OCI-M1 (cell line): Measurements from ENCODE around the gene WDFY1.

Experiments
- DNase-seq: peaks from one replicate; lab custom pipeline; 2025; lab: John Stamatoyannopoulos, UW

The WDFY1 gene

GRCh38 chr2:223856584-223856983 lies 88.6 kb downstream of the WDFY1 start:
- no peak for DNase-seq

- peak; percentile 27 for DNase-seq
Measured at GRCh38 chr2:223856021-223856420, 89.1 kb downstream of the WDFY1 start.

- DNase-seq: no peak
Measured at GRCh38 chr2:223855426-223855825, 89.7 kb downstream of the WDFY1 start.

GRCh38 chr2:223854741-223855140 lies 90.4 kb downstream of the WDFY1 start:
- DNase-seq: no peak

GRCh38 chr2:223853425-223853837 lies 91.7 kb downstream of the WDFY1 start:
- DNase-seq: no peak

GRCh38 chr2:223852281-223852795 lies 92.8 kb downstream of the WDFY1 start:
- no peak for DNase-seq

GRCh38 chr2:223847410-223847809 lies 97.7 kb downstream of the WDFY1 start:
- DNase-seq: no peak

- no peak for DNase-seq
Measured at GRCh38 chr2:223846515-223846914, 98.6 kb downstream of the WDFY1 start.

- no peak for DNase-seq
Measured at GRCh38 chr2:223841436-223842190, 103.5 kb downstream of the WDFY1 start.

- DNase-seq: peak; percentile 62
Measured at GRCh38 chr2:223837287-223838061, 107.7 kb downstream of the WDFY1 start, which contains the start of gene AP1S3. Gene AP1S3, minus strand, starts transcription at chr2:223837582. Its CDS starts 132 bp downstream, at chr2:223837450.

GRCh38 chr2:223835701-223836532 lies 109.2 kb downstream of the WDFY1 start:
- DNase-seq: no peak

GRCh38 chr2:223834431-223834830 lies 110.7 kb downstream of the WDFY1 start:
- no peak for DNase-seq

- DNase-seq: no peak
Measured at GRCh38 chr2:223832241-223832903, 112.8 kb downstream of the WDFY1 start.

- no peak for DNase-seq
Measured at GRCh38 chr2:223829128-223829527, 116.0 kb downstream of the WDFY1 start.

- DNase-seq: no peak
Measured at GRCh38 chr2:223828314-223828713, 116.8 kb downstream of the WDFY1 start.

- no peak for DNase-seq
Measured at GRCh38 chr2:223826995-223827394, 118.1 kb downstream of the WDFY1 start.
